Gastrocnemius medialis (tissue), 4 donors: ENCODE measurements around the gene CTNNBL1. TPM values are rescaled to one million over a fixed set of nuclear protein-coding genes. Genes with fewer than 3 reads are reported as not detected.
"Not testable (repeated sequence)": the region's sequence is repeated elsewhere in the genome, so short reads cannot be mapped to it uniquely, and the experiment has no call there.

ENCODE experiments used
- ATAC-seq, 2 donors: fragments of 150-250 bp; one replicate each; pipeline ENCODE4 v1.9.1; 2016
- DNase-seq, 2 donors: peaks; one replicate each; pipeline ENCODE4 v3.0.0-alpha.2; 2019
- H3K27ac ChIP-seq, 4 donors: fragments of 200-600 bp; sonication (generic); 1 replicate in 1 of 4; 2 replicates in 3 of 4; pipeline ENCODE4 v1.5.1; 2016 to 2018; ENCODE audit warnings: mild to moderate bottlenecking in 2 of 4, moderate library complexity in 1 of 4
- H3K27me3 ChIP-seq, 3 donors: fragments of 200-600 bp; sonication (generic) in 2 of 3; 1 replicate in 1 of 3; 2 replicates in 2 of 3; pipeline versions ENCODE4 v1.5.1 to v1.6.0; 2016 to 2019; ENCODE audit warnings: mild to moderate bottlenecking in 1 of 3, moderate library complexity in 1 of 3
- H3K36me3 ChIP-seq, 2 donors: fragments of 200-600 bp; sonication (generic) in 1 of 2; one replicate each; pipeline ENCODE4 v1.5.1; 2017 to 2018
- H3K4me1 ChIP-seq, 2 donors: fragments of 200-600 bp; sonication (generic) in 1 of 2; one replicate each; pipeline ENCODE4 v1.5.1; 2016 to 2017; ENCODE audit warnings: mild to moderate bottlenecking in 2 of 2
- H3K4me3 ChIP-seq, 4 donors: fragments of 200-600 bp; sonication (generic) in 3 of 4; 1 replicate in 1 of 4; 2 replicates in 3 of 4; pipeline ENCODE4 v1.5.1; 2016 to 2019; ENCODE audit warnings: mild to moderate bottlenecking in 2 of 4
- H3K9me3 ChIP-seq, 3 donors: fragments of 200-600 bp; sonication (generic) in 2 of 3; 1 replicate in 1 of 3; 2 replicates in 2 of 3; pipeline ENCODE4 v1.5.1; 2016 to 2019
- POLR2A ChIP-seq, 2 donors: fragments of 450-650 bp; IDR thresholded peaks; one replicate each; pipeline ENCODE4 v1.6.1; 2017; ENCODE audit warnings: antibody characterized with exemption in 2 of 2, mild to moderate bottlenecking in 2 of 2, moderate library complexity in 2 of 2
- in situ Hi-C, 4 donors: fragments of 200-750 bp; cut with MboI; loops; one replicate each; pipeline versions ENCODE4 v1.15.0 to v1.8.0; 2017; ENCODE audit warnings: low sequenced_read_pairs in 4 of 4
- intact Hi-C: fragments of 100-400 bp; cut with DNase I; formaldehyde crosslinking; loops from one replicate; pipeline ENCODE4 v1.15.1; 2023; ENCODE audit warnings: low total_unique reads
- total RNA-seq, 4 donors: library from RNA; depleted of rRNA; stranded (reverse); fragments of >200 nt; gene quantifications; one replicate each; pipeline versions ENCODE4 v1.1.0 to v1.2.3, GENCODE V29; 2016
- TF ChIP-seq, protein P1 (sequence below), 5 experiments: fragments of 450-650 bp in 3 of 5; fragments of 200-600 bp in 2 of 5; sonication (generic) in 2 of 5; IDR thresholded peaks in 4 of 5; conservative IDR thresholded peaks in 1 of 5; 1 replicate in 4 of 5; 2 replicates in 1 of 5; pipeline ENCODE4 v1.5.1; 2016 to 2019; ENCODE audit warnings: antibody characterized with exemption in 5 of 5, mild to moderate bottlenecking in 3 of 5, moderate library complexity in 3 of 5

CTNNBL1 gene
- total RNA-seq, 4 donors from 2014 or later, result 23.1 to 35.4 (median 30.3) TPM

DNA sequence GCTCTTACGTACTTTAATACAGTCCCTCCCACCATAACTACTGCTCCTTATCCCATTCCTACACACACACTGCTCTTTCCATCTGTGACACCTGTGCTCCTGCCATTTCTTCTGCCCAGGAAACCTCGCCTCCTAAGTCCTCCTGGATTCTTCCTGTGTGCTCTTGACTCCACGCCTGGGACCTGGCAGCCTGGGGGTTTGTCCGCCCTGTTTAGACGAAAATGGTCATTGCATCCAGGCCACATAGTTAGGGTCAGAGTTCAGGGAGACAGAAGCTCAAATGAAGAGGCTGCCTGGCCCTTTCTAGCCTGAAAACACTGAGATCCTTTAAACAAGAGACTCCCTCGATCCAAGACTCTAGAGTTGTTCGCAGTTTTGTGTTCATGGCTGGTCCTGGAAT is 17.4 kb upstream of the CTNNBL1 start:
- Histone ChIP-seq H3K36me3 (no peaks in the 10 kb centered on the region), H3K9me3 (no peaks in the 10 kb centered on the region), H3K27me3 (peaks cover 11 to 16% (median 13%) of the 10 kb centered on the region in 3 donors), H3K4me1 (no peaks in the 10 kb centered on the region), H3K27ac (no peak overlapping the region), H3K4me3 (no peak overlapping the region)
- intact Hi-C loops, result no loop called here
- in situ Hi-C loops, result no loop called here
- no peak for ATAC-seq
- TF ChIP-seq, protein P1, sequence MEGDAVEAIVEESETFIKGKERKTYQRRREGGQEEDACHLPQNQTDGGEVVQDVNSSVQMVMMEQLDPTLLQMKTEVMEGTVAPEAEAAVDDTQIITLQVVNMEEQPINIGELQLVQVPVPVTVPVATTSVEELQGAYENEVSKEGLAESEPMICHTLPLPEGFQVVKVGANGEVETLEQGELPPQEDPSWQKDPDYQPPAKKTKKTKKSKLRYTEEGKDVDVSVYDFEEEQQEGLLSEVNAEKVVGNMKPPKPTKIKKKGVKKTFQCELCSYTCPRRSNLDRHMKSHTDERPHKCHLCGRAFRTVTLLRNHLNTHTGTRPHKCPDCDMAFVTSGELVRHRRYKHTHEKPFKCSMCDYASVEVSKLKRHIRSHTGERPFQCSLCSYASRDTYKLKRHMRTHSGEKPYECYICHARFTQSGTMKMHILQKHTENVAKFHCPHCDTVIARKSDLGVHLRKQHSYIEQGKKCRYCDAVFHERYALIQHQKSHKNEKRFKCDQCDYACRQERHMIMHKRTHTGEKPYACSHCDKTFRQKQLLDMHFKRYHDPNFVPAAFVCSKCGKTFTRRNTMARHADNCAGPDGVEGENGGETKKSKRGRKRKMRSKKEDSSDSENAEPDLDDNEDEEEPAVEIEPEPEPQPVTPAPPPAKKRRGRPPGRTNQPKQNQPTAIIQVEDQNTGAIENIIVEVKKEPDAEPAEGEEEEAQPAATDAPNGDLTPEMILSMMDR (IDR thresholded peaks at IDR 0.05 in 4 of 5, conservative IDR thresholded peaks at IDR 0.05 in 1 of 5), result no peak
- no peak for TF ChIP-seq POLR2A (IDR thresholded peaks at IDR 0.05)
- DNase-seq, result no peak

DNA sequence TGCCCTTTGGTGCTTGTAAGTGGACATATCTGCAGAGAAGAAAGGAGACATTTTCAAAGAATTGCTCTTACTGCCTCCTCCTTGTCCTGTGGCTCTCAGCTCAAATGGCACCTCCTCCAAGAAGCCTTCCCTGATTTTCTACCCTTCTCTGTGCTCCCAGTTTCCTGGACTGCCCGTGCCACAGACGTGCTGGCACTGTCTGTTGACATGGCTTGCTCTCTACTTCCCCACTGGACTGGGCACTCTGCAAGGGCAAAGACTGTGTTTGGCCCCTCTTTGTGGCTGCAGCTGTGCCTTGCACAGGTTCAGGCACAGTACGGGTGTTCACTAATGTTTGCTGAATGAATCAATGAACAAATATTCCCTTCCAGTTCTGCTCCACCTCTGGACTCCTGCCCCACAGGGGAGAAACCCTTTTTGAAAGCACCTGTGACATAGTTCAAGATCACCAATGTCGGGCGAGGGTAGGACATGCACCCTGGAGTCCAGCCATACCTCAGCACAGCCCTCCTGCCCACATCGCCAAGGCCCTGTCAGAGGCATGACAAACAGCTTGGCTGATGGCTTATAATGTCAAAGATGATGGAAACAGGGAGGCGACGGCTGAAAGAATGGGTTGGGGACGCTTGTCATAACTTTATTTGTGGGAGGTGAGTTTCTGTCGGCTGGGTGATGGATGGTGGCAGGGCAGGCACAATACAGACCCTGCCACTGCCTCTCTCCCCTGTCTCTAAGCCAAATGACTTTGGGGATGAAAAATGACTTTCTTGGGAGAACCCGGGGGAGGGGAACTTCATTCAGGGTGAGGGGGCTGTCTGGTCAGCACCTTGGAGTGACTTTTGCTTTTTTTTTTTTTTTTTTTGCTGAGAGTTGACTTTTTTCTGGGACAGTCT is 15.6 kb upstream of the CTNNBL1 start:
- DNase-seq (no peak), ATAC-seq (no peak)
- Histone ChIP-seq H3K4me1 (no peaks in the 10 kb centered on the region), H3K4me3 (no peak overlapping the region), H3K9me3 (no peaks in the 10 kb centered on the region), H3K36me3 (no peaks in the 10 kb centered on the region), H3K27ac (no peak overlapping the region), H3K27me3 (peaks cover 6 to 10% (median 10%) of the 10 kb centered on the region in 3 donors)
- no peak for TF ChIP-seq POLR2A (IDR thresholded peaks at IDR 0.05)
- TF ChIP-seq, protein P1 (IDR thresholded peaks at IDR 0.05 in 4 of 5, conservative IDR thresholded peaks at IDR 0.05 in 1 of 5), result no peak
- in situ Hi-C loops (no loop called here), intact Hi-C loops (no loop called here)

DNA sequence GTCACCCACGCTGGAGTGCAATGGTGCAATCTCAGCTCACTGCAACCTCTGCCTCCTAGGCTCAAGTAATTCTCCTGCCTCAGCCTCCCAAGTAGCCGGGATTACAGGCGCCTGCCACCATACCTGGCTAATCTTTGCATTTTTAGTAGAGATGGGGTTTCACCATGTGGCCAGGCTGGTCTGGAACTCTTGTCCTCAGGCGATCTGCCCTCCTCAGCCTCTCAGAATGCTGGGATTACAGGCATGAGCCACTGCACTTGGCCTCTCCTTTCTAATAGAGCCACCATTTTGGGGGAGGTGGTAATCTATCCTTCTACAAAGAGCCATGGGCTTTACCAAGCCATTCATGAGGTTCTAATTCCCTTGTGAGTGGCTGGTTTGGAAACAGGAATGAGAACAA is 14.1 kb upstream of the CTNNBL1 start:
- H3K4me3 ChIP-seq, intact Hi-C loops, DNase-seq, H3K36me3 ChIP-seq, H3K9me3 ChIP-seq, in situ Hi-C loops, ATAC-seq, H3K27ac ChIP-seq, H3K4me1 ChIP-seq: not testable (repeated sequence)
- H3K27me3 ChIP-seq, result peaks cover 6 to 10% (median 10%) of the 10 kb centered on the region in 3 donors

DNA sequence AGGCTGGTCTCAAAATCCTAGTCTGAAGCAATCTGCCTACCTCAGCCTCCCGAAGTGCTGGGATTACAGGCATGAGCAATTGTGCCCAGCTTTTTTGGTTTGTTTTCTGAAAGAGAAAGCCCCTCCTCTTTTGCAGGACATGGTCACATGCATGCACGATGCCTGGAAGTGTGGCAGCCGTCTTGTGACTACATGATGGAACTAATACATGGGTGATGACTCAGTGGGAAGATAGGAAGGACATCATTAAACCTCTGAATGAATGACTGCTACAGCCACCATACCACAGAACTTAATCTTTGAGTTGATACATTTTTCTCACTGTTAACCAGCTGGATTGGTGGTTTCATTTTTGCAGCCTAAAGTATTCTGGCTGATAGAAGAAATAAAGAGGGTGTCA is 13.4 kb upstream of the CTNNBL1 start:
- intact Hi-C loops, result no loop called here

More for the DNA sequence above, 13.4 kb upstream of the CTNNBL1 start:
- Histone ChIP-seq H3K36me3 (no peaks in the 10 kb centered on the region), H3K4me3 (no peak overlapping the region), H3K27ac (no peak overlapping the region), H3K9me3 (no peaks in the 10 kb centered on the region), H3K27me3 (peaks cover 6 to 10% (median 10%) of the 10 kb centered on the region in 3 donors), H3K4me1 (no peaks in the 10 kb centered on the region)
- in situ Hi-C loops, result no loop called here
- TF ChIP-seq, protein P1 (IDR thresholded peaks at IDR 0.05 in 4 of 5, conservative IDR thresholded peaks at IDR 0.05 in 1 of 5), result no peak
- TF ChIP-seq POLR2A (IDR thresholded peaks at IDR 0.05), result no peak
- ATAC-seq, result no peak
- DNase-seq, result no peak
